ENCODE results near the gene ZNF304.

Gene ZNF304

GRCh38 chr19:57350877-57351805 lies at the start of gene ZNF304:
Gene ZNF304, plus strand, starts transcription at chr19:57351271. Its CDS starts 394 bp downstream, at chr19:57351665.
- DNase-seq = peak; percentile 97

- peak; percentile 77 for DNase-seq
These were observed 49.0 kb upstream of the ZNF304 start for GRCh38 chr19:57302020-57302465.

DNA sequence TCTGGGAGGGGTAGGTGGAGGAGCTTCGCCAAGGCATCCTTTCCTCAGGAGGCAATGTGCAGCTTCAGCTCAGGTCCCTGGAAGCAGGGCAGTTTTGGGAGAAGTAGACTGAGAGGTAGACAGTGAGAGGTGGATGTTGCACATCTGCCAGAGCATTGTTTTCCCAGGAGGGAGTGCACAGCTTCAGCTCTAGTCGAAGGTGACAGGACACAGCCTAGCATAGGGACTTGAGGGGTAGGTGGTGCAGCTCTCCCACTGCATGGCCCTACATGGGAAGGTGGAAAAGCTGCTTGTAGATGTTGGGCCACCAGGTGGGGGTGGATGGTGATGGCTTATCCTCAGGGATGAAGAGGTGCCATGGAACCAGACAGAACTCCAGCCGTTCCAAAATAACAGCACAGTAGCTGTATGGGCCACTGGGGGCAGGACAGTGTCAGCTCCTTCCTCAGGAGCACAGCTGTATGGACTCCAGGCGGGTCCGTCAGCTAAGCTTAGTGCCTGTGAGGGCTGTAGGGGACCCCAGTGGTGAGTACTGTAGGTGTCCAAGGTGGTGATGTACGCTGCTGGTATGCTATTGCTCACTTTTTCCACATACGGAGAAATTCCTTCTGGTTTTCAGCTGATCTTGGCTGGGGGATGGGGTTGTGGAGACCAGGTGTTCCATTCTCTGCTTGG lies 48.2 kb upstream of the ZNF304 start:
- no peak for DNase-seq

GRCh38 chr19:57305056-57305455 lies 46.0 kb upstream of the ZNF304 start:
- no peak for DNase-seq

DNA sequence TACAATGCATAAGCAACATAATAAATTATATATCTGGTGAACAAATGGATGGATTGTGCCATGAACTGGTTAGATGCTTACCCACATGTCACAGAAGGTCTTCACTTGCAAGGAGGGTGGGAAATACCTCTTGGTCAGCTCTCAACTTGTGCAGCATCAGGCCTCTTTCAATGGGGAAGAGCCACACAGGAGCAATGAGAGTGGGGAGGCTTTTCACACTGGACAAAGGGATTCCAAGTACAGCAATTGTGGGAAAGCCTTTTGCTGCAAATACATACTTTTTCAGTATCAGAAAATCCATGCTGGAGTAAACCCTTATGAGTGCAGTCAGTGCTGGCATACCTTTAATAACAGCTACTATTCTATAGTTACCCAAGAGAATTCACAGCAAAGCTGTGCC lies 42.6 kb upstream of the ZNF304 start:
- no peak for DNase-seq

- no peak for DNase-seq
These were observed 40.3 kb upstream of the ZNF304 start for GRCh38 chr19:57310792-57311191.

DNA sequence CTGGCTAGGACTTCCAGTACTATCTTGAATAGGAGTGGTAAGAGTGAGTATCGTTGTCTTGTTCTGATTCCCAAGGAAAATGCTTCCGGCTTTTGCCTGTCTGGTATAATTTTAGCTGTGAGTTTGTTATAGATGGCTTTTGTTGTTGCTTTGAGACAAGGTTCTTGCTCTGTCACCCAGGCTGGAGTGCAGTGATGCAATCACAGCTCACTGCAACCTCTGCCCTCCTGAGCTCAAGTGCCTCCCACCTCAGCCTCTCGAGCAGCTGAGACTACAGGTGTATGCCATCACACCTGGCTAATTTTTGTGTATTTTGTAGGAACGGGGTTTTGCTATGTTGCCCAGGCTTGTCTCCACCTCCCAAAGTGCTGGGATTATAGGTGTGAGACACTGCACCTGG lies 36.9 kb upstream of the ZNF304 start:
- DNase-seq = no peak

GRCh38 chr19:57317503-57317902 lies 33.6 kb upstream of the ZNF304 start:
- DNase-seq = no peak

DNA sequence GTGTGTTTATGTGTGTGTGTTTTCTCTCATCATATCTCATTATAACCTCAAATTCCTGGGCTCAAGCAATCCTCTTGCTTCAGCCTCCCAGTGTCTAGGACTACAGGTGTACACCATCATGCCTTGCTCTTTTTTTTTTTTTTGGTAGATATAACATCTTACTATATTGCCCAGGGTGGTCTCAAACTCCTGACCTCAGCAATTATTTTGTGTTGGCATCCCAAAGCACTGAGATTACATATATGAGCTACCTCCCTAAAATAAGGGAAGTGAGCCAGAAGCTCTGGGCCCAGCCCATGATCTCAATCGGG lies 31.2 kb upstream of the ZNF304 start:
- DNase-seq = no peak

- DNase-seq = peak; percentile 97
These were observed 30.6 kb upstream of the ZNF304 start, which contains the start of gene ZNF543 for GRCh38 chr19:57320180-57321084. Gene ZNF543, plus strand, starts transcription at chr19:57320472. Its CDS starts 382 bp downstream, at chr19:57320854.

DNA sequence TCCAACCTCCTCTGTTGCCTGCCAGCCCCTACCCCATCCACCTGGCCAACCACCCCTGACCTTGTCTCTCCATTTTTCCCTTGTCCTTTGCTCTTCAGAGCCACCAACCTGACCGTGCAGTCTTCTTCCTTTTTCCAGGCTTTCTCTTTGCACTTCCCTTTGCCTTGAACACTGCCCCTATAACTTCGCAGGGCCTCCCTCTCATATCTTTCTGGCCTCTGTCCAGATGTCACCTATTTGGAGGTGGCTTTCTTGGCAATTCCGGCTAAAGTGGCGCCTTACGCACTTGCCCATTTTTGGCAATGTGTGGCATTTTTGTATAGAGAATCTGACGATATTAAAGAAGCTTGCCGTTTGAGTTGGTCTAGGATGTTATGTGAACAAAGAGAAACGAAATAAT lies 30.0 kb upstream of the ZNF304 start:
- no peak for DNase-seq

DNA sequence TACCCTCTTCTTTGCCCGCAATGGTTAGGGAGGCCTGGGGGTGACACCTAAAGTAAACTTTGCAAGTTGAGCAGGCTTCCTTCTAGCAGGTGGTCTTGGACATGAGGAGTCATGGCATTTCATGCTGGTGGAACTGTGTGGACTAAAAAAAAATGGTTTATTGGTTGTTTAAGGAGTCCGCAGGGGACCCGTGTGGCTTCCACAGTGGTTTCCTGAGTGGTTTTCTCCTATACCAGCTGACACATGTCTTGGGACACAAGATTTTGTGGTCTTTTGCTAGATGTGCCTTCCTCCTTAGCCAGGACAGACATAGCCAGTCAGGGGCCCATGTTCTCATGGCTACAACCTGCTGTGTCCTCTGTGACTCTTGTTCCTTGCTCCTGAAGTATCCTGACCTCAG lies 29.3 kb upstream of the ZNF304 start:
- no peak for DNase-seq

DNA sequence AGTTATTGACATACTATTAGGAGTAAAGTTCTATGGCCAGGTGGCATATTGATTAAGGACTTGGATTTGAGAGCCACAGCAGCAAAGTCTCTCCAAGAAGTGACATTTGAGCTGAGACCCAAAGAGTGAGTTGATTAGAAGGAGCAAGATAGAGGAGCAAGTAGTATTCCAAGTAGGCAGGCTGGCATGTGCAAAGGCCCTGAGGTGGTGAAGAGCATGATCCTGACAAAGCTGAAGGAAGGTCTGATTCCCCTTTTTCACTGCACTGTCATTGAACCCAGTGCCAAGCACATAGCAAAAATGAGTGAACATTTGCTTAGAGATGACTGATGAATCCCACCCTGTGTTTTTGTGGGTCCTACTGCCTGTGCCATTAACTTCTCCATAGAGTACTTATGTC lies 26.1 kb upstream of the ZNF304 start:
- DNase-seq = no peak

GRCh38 chr19:57327993-57328392 lies 23.1 kb upstream of the ZNF304 start:
- DNase-seq = no peak

- DNase-seq = no peak
These were observed 16.9 kb upstream of the ZNF304 start for GRCh38 chr19:57334191-57334590.

- DNase-seq = no peak
These were observed 12.2 kb upstream of the ZNF304 start for GRCh38 chr19:57338877-57339276.

DNA sequence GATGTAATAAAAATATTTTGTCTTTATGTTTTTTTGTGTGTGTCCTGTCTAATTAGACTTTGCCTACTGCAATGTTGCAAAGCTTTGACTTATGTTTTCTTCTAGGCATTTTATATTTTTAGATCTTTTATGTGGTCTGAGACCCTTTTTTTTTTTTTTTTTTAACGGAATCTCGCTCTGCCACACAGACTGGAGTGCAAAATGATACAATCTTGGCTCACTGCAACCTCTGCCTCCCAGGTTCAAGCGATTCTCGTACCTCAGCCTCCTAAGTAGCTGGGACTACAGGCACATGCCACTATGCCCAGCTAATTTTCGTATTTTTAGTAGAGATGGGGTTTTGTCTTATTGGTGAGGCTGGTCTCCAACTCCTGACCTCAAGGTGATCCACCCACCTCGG lies 8.5 kb upstream of the ZNF304 start:
- no peak for DNase-seq

GRCh38 chr19:57348136-57348535 lies 2.9 kb upstream of the ZNF304 start:
- peak; percentile 19 for DNase-seq

GRCh38 chr19:57351867-57352266 lies 796 bp downstream of the ZNF304 start:
- DNase-seq = no peak

DNA sequence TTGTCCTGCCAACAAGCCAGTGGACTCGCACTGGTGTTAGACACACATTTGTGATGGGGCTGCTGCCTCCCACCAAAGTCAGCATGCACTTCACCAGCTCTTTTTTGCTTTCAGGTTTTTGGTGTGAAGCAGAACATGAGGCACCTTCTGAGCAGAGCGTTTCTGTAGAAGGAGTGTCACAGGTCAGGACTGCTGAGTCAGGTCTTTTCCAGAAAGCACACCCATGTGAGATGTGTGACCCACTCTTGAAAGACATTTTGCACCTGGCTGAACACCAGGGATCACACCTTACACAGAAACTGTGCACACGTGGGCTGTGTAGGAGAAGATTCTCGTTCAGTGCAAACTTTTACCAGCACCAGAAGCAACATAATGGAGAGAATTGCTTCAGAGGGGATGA lies 4.8 kb downstream of the ZNF304 start:
- no peak for DNase-seq

- DNase-seq = no peak
These were observed 6.3 kb downstream of the ZNF304 start for GRCh38 chr19:57357406-57357805.

- no peak for DNase-seq
These were observed 8.2 kb downstream of the ZNF304 start for GRCh38 chr19:57359300-57359699.

DNA sequence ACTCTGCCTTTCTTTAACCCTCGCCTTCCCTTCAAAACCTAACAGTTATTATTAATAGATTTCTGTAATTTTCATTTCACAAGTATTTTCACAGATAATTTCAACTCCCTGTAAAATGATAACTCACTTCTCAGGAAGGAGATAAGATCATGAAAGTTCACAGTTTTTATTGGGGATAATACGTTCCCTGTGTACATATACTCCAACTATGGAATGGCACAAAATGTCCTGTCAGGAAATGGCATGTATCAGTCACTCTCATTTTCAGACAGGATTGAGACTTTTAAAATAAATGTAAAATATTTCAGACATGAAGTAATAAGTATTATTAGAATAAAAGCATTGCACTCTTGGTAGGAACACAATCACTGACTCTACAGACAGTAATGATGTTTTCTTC lies 11.3 kb downstream of the ZNF304 start:
- DNase-seq = no peak

All from fibroblast of skin of right biceps (primary cell).